ENCODE data around the gene CMBL.
"Not testable (repeated sequence)": the region's sequence is repeated elsewhere in the genome, so short reads cannot be mapped to it uniquely, and the experiment has no call there.

CMBL gene

GRCh38 chr5:10333154-10334006 lies 25.7 kb upstream of the CMBL start:
- DNase-seq = peak in 5 of 14 donors; percentile 9 to 46 (median 35)

- no peak for DNase-seq
Measured at GRCh38 chr5:10332301-10332700, 24.6 kb upstream of the CMBL start.

- peak in 5 of 14 donors; percentile 9 to 35 (median 27) for DNase-seq
Measured at GRCh38 chr5:10331341-10331796, 23.7 kb upstream of the CMBL start.

GRCh38 chr5:10330511-10331230 lies 23.0 kb upstream of the CMBL start:
- no peak for DNase-seq

GRCh38 chr5:10329820-10330481 lies 22.2 kb upstream of the CMBL start:
- DNase-seq = peak in 1 of 14 donors; percentile 42

GRCh38 chr5:10329446-10329819 lies 21.7 kb upstream of the CMBL start:
- DNase-seq = no peak

GRCh38 chr5:10328323-10328722 lies 20.6 kb upstream of the CMBL start:
- no peak for DNase-seq

GRCh38 chr5:10324518-10325370 lies 17.0 kb upstream of the CMBL start:
- no peak for DNase-seq

GRCh38 chr5:10323588-10324488 lies 16.1 kb upstream of the CMBL start:
- no peak for DNase-seq

GRCh38 chr5:10321882-10322281 lies 14.2 kb upstream of the CMBL start:
- no peak for DNase-seq

- no peak for DNase-seq
Measured at GRCh38 chr5:10320793-10321192, 13.1 kb upstream of the CMBL start.

- DNase-seq = no peak
Measured at GRCh38 chr5:10319202-10319851, 11.6 kb upstream of the CMBL start.

- no peak for DNase-seq
Measured at GRCh38 chr5:10317825-10318682, 10.4 kb upstream of the CMBL start.

- no peak for DNase-seq
Measured at GRCh38 chr5:10315824-10316509, 8.3 kb upstream of the CMBL start.

- peak in 1 of 14 donors; percentile 10 for DNase-seq
Measured at GRCh38 chr5:10315201-10315600, 7.5 kb upstream of the CMBL start.

GRCh38 chr5:10311595-10312425 lies 4.1 kb upstream of the CMBL start:
- DNase-seq = no peak

GRCh38 chr5:10310835-10311570 lies 3.3 kb upstream of the CMBL start:
- not testable (repeated sequence) for DNase-seq
